Esophagus mucosa (tissue), 1 donor: ENCODE measurements around the gene SLC2A3. TPM values are rescaled to one million over a fixed set of nuclear protein-coding genes. Genes with fewer than 3 reads are reported as not detected.
A peak's percentile ranks its signal among the peaks of the same experiment; 100 is the strongest.
"Not testable (repeated sequence)": the region's sequence is repeated elsewhere in the genome, so short reads cannot be mapped to it uniquely, and the experiment has no call there.

Experiments
- ATAC-seq: fragments of 200-7000 bp; cut with Tn5 transposase; one replicate; pipeline ENCODE4 v1.9.1; 2020
- total RNA-seq: library from RNA; stranded (reverse); gene quantifications from one replicate; pipeline ENCODE4 v1.2.4, GENCODE V29; 2023
- donor health status: DM: yes; HTN: yes; CAD: no.

Gene SLC2A3
- total RNA-seq, result 4.9 TPM

- peak; percentile 67 for ATAC-seq
These were observed at the start of gene SLC2A3 for GRCh38 chr12:7935590-7936581. Gene SLC2A3 (minus strand): TSS chr12:7936187. CDS start chr12:7936034, 153 bp downstream.

GRCh38 chr12:7984900-7985299, 48.9 kb upstream of the SLC2A3 start:
- ATAC-seq, result no peak

- not testable (repeated sequence) for ATAC-seq
These were observed 47.5 kb upstream of the SLC2A3 start for GRCh38 chr12:7983460-7983859.

GRCh38 chr12:7983019-7983418, 47.0 kb upstream of the SLC2A3 start:
- not testable (repeated sequence) for ATAC-seq

- ATAC-seq, result not testable (repeated sequence)
These were observed 46.3 kb upstream of the SLC2A3 start for GRCh38 chr12:7982332-7982735.

GRCh38 chr12:7981446-7981845, 45.5 kb upstream of the SLC2A3 start:
- ATAC-seq, result no peak

- peak; percentile 43 for ATAC-seq
These were observed 41.6 kb upstream of the SLC2A3 start for GRCh38 chr12:7977351-7978124.

GRCh38 chr12:7973457-7973825, 37.5 kb upstream of the SLC2A3 start:
- ATAC-seq, result no peak

GRCh38 chr12:7972734-7973456, 36.9 kb upstream of the SLC2A3 start:
- ATAC-seq, result no peak

GRCh38 chr12:7972269-7972668, 36.3 kb upstream of the SLC2A3 start:
- not testable (repeated sequence) for ATAC-seq

- ATAC-seq, result not testable (repeated sequence)
These were observed 35.8 kb upstream of the SLC2A3 start for GRCh38 chr12:7971765-7972164.

GRCh38 chr12:7970475-7971252, 34.7 kb upstream of the SLC2A3 start:
- peak; percentile 94 for ATAC-seq

GRCh38 chr12:7966563-7966962, 30.6 kb upstream of the SLC2A3 start:
- ATAC-seq, result no peak

- not testable (repeated sequence) for ATAC-seq
These were observed 28.7 kb upstream of the SLC2A3 start for GRCh38 chr12:7964669-7965068.

GRCh38 chr12:7961395-7962178, 25.6 kb upstream of the SLC2A3 start:
- no peak for ATAC-seq

GRCh38 chr12:7959701-7960121, 23.7 kb upstream of the SLC2A3 start:
- ATAC-seq, result peak; percentile 44

GRCh38 chr12:7959278-7959677, 23.3 kb upstream of the SLC2A3 start:
- ATAC-seq, result peak; percentile 17

GRCh38 chr12:7954877-7955276, 18.9 kb upstream of the SLC2A3 start:
- not testable (repeated sequence) for ATAC-seq

- not testable (repeated sequence) for ATAC-seq
These were observed 18.4 kb upstream of the SLC2A3 start for GRCh38 chr12:7954418-7954817.

GRCh38 chr12:7953912-7954311, 17.9 kb upstream of the SLC2A3 start:
- not testable (repeated sequence) for ATAC-seq

- ATAC-seq, result no peak
These were observed 15.7 kb upstream of the SLC2A3 start for GRCh38 chr12:7951671-7952070.
